GM12864 (cell line): Measurements from ENCODE around the gene PCDH9.

ENCODE experiments used
- DNase-seq: peaks from one replicate; pipeline ENCODE4 v3.0.0-alpha.2; 2011; ENCODE audit warnings: low read depth
- H3K4me3 ChIP-seq: 2 replicates; pipeline ENCODE4 v1.5.1; 2011; ENCODE audit warnings: mild to moderate bottlenecking, low read depth, low read length, control low read depth
- CTCF ChIP-seq: IDR thresholded peaks from 2 replicates; pipeline ENCODE4 v1.5.1; 2011; ENCODE audit warnings: low read depth, mild to moderate bottlenecking, moderate library complexity, low read length, control low read depth, inconsistent platforms; ENCODE audit errors: missing control alignments

Gene PCDH9

GRCh38 chr13:66859934-66860877 lies 369.9 kb downstream of the PCDH9 start:
- no peak overlapping the region for H3K4me3 ChIP-seq
- TF ChIP-seq CTCF = no peak
- no peak for DNase-seq

- H3K4me3 ChIP-seq = no peak overlapping the region
- no peak for TF ChIP-seq CTCF
- no peak for DNase-seq
Observed at GRCh38 chr13:66859078-66859477, 371.1 kb downstream of the PCDH9 start.

- no peak overlapping the region for H3K4me3 ChIP-seq
- no peak for DNase-seq
- TF ChIP-seq CTCF = no peak
Observed at GRCh38 chr13:66858163-66858562, 372.0 kb downstream of the PCDH9 start.

GRCh38 chr13:66855131-66855530 lies 375.0 kb downstream of the PCDH9 start:
- no peak for DNase-seq
- H3K4me3 ChIP-seq = no peak overlapping the region
- no peak for TF ChIP-seq CTCF

GRCh38 chr13:66853564-66853963 lies 376.6 kb downstream of the PCDH9 start:
- H3K4me3 ChIP-seq = no peak overlapping the region
- DNase-seq = no peak
- no peak for TF ChIP-seq CTCF

GRCh38 chr13:66849706-66850105 lies 380.4 kb downstream of the PCDH9 start:
- no peak overlapping the region for H3K4me3 ChIP-seq
- TF ChIP-seq CTCF = no peak
- no peak for DNase-seq

GRCh38 chr13:66847541-66847940 lies 382.6 kb downstream of the PCDH9 start:
- no peak for DNase-seq
- no peak overlapping the region for H3K4me3 ChIP-seq
- TF ChIP-seq CTCF = no peak
